ENCODE measurements around the gene RHOBTB1. TPM values are rescaled to one million over a fixed set of nuclear protein-coding genes. Genes with fewer than 3 reads are reported as not detected.

Gene RHOBTB1
- total RNA-seq, 1 experiment from 2014 or later: 0.77 TPM

DNA sequence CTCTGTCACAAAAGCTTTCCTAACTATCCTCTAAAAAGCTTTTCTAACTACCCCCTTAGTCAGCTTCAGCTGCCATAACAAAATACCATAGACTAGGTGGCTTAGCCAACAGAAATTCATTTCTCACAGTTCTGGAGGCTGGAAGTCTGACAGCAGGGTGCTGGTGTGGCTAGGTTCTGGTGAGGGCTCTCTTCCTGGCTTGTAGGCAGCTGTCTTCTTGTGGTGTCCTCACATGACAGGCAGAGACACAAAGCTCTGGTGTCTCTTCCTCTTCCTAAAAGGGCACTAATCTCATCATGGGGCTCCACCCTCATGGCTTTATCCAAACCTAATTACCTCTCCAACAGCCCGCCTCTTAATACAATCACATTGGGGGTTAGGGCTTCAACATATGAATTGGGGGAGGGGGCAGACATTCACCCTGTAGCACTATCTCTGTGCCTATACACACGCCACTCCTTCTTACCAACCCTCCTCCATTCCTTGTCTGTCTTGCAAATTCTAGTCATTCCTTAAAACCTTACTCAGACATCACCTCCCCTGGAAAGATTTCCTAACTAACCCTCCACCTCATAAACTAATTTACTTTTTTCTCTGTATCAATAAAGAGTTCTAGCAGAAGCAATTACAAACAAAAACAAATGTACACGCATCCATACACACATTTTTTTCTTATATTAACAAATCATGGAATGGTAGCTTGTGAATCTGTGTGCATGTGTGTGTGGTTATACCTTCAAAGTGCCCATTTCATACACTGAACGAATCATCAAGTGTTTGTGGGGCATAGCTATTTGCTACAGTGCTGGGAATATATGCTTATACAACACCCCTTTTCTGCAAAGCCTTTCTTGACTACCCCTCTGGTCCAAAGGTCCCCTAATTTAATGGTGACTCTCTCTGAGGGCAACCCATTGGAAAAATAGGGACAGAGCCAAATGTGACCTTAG, 26.4 kb downstream of the RHOBTB1 start:
- H3K36me3 ChIP-seq (ENCODE audit: control insufficient read depth, insufficient read depth, low read length): no peaks in the 10 kb centered on the region
- DNase-seq (ENCODE audit: low read depth, low spot score): no peak
- no peaks in the 10 kb centered on the region for H3K9me3 ChIP-seq (ENCODE audit: control insufficient read depth, insufficient read depth, low read depth, low read length)
- ChIA-PET POLR2A (no interaction called here), CTCF (no interaction called here)
- no peak overlapping the region for H3K27ac ChIP-seq (ENCODE audit: low read length)
- no TSS peak for BruUV-seq (replicated peaks)
- TF ChIP-seq, protein P1, sequence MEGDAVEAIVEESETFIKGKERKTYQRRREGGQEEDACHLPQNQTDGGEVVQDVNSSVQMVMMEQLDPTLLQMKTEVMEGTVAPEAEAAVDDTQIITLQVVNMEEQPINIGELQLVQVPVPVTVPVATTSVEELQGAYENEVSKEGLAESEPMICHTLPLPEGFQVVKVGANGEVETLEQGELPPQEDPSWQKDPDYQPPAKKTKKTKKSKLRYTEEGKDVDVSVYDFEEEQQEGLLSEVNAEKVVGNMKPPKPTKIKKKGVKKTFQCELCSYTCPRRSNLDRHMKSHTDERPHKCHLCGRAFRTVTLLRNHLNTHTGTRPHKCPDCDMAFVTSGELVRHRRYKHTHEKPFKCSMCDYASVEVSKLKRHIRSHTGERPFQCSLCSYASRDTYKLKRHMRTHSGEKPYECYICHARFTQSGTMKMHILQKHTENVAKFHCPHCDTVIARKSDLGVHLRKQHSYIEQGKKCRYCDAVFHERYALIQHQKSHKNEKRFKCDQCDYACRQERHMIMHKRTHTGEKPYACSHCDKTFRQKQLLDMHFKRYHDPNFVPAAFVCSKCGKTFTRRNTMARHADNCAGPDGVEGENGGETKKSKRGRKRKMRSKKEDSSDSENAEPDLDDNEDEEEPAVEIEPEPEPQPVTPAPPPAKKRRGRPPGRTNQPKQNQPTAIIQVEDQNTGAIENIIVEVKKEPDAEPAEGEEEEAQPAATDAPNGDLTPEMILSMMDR (IDR thresholded peaks at IDR 0.05): no peak
- TF ChIP-seq TCF7L2 (IDR thresholded peaks at IDR 0.05; ENCODE audit: low read depth, low read length): no peak
- intact Hi-C loops (cut with micrococcal nuclease; ENCODE audit: unreplicated experiment) (no loop called here), in situ Hi-C loops (cut with HindIII; ENCODE audit: low pct_unique_long_range_greater_than_20kb, low sequenced_read_pairs) (no loop called here)
- H3K4me1 ChIP-seq (ENCODE audit: control insufficient read depth, insufficient read depth, low read length): no peaks in the 10 kb centered on the region
- no peak overlapping the region for H3K4me3 ChIP-seq (ENCODE audit: low read depth in 2 of 2, low read length in 2 of 2)
- no peak for ATAC-seq
- H3K27me3 ChIP-seq (ENCODE audit: control insufficient read depth, insufficient read depth, low read length): no peaks in the 10 kb centered on the region

DNA sequence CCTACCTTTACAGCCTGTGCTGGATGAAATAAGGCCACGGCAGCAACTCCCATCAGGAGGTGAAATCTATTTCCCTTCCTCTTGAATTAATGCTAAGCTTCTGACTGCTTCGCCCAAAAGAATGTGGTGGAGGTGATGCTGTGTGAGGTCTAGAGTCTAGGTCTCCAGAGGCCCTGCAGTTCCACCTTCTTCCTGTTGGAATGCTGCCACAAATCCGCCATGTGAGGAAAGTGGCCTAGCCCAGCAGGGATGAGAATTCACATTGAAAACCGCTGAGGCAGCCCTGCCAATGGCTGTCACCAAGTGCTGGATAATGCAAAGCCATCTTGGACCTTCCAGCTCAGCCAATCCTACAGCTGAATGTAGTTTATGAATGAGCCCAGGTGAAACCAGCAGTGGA, 28.0 kb downstream of the RHOBTB1 start:
- TF ChIP-seq, protein P2, sequence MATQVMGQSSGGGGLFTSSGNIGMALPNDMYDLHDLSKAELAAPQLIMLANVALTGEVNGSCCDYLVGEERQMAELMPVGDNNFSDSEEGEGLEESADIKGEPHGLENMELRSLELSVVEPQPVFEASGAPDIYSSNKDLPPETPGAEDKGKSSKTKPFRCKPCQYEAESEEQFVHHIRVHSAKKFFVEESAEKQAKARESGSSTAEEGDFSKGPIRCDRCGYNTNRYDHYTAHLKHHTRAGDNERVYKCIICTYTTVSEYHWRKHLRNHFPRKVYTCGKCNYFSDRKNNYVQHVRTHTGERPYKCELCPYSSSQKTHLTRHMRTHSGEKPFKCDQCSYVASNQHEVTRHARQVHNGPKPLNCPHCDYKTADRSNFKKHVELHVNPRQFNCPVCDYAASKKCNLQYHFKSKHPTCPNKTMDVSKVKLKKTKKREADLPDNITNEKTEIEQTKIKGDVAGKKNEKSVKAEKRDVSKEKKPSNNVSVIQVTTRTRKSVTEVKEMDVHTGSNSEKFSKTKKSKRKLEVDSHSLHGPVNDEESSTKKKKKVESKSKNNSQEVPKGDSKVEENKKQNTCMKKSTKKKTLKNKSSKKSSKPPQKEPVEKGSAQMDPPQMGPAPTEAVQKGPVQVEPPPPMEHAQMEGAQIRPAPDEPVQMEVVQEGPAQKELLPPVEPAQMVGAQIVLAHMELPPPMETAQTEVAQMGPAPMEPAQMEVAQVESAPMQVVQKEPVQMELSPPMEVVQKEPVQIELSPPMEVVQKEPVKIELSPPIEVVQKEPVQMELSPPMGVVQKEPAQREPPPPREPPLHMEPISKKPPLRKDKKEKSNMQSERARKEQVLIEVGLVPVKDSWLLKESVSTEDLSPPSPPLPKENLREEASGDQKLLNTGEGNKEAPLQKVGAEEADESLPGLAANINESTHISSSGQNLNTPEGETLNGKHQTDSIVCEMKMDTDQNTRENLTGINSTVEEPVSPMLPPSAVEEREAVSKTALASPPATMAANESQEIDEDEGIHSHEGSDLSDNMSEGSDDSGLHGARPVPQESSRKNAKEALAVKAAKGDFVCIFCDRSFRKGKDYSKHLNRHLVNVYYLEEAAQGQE (IDR thresholded peaks at IDR 0.05; ENCODE audit: insufficient read depth in 1 of 2, low read depth in 2 of 2, low read length in 1 of 2): no peak
- TF ChIP-seq POLR2AphosphoS5 (IDR thresholded peaks at IDR 0.05; ENCODE audit: low read depth, low read length): no peak
- TF ChIP-seq SIN3A (IDR thresholded peaks at IDR 0.05; ENCODE audit: borderline replicate concordance, insufficient read depth, low read depth, low read length): no peak
- TF ChIP-seq, protein P1 (IDR thresholded peaks at IDR 0.05): no peak
- TF ChIP-seq TCF7L2 (IDR thresholded peaks at IDR 0.05; ENCODE audit: low read depth, low read length): no peak
- Histone ChIP-seq H3K9me3 (ENCODE audit: control insufficient read depth, insufficient read depth, low read depth, low read length) (no peaks in the 10 kb centered on the region), H3K36me3 (ENCODE audit: control insufficient read depth, insufficient read depth, low read length) (no peaks in the 10 kb centered on the region), H3K27me3 (ENCODE audit: control insufficient read depth, insufficient read depth, low read length) (no peaks in the 10 kb centered on the region), H3K4me1 (ENCODE audit: control insufficient read depth, insufficient read depth, low read length) (no peaks in the 10 kb centered on the region), H3K4me3 (ENCODE audit: low read depth in 2 of 2, low read length in 2 of 2) (no peak overlapping the region), H3K27ac (ENCODE audit: low read length) (no peak overlapping the region)
- in situ Hi-C loops (cut with HindIII; ENCODE audit: low pct_unique_long_range_greater_than_20kb, low sequenced_read_pairs): no loop called here
- BruUV-seq (replicated peaks): no TSS peak
- DNase-seq (ENCODE audit: low read depth, low spot score) (no peak), ATAC-seq (no peak)
- intact Hi-C loops (cut with micrococcal nuclease; ENCODE audit: unreplicated experiment): no loop called here
- CTCF ChIA-PET: interaction anchor here (0.7 kb wide), 1 partner anchor 1291 kb away, joined by 3 read pairs; no protein-coding TSS in a partner anchor
- POLR2A ChIA-PET: no interaction called here

All from Panc1 (cell line).